Measurements from ENCODE around the gene KIF26B.

Gene KIF26B

DNA sequence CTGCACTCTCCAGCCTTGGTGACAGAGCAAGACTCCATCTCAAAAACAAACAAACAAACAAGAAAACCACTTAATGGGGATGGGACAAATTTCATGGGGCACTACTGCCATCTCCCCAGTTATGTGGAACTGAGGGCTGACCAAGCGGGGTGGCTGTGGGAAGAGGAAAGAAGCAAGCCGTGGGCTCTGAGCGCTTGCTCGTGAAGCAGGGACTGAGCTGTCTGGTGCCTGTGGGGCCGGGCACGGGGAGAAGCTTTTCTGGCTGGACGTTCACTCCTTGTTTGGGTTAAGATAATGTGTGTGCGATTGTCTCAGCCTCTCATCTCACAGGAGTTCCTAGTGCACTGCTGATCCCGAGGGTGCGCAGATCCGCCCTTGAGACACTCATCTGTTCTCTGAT, 22.0 kb upstream of the KIF26B start:
- DNase-seq (ENCODE audit: low spot score): no peak

GRCh38 chr1:245133995-245134715, 20.6 kb upstream of the KIF26B start:
- no peak for DNase-seq (ENCODE audit: low spot score)

DNA sequence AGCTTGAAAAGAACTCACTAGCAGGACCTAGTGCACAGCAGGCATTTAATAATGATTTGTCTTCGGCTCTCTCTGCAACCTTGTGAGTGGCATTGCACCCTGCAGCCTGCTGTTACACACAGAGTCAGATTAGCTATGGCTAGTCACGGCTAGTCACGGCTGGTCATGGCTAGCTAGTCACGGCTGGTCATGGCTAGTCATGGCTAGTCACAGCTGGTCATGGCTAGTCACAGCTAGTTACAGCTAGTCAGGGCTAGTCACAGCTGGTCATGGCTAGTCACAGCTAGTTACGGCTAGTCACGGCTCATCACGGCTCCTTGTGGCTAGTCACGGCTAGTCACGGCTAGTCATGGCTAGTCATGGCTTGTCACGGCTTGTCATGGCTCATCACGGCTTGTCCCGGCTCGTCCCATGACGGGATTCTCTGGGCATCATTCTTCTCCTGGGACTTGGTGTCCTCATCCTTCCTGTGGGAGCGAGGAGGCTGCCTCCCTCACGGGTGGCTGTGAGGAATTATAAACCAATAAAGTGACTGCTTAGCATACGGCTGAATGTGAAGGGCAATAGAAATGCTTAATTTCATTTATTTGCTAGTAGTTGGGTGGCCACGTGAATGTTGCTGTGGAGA, 12.5 kb upstream of the KIF26B start:
- no peak for DNase-seq (ENCODE audit: low spot score)

- DNase-seq (ENCODE audit: low spot score): no peak
Measured at GRCh38 chr1:245142976-245143375, 11.8 kb upstream of the KIF26B start.

GRCh38 chr1:245143849-245144248, 10.9 kb upstream of the KIF26B start:
- no peak for DNase-seq (ENCODE audit: low spot score)

DNA sequence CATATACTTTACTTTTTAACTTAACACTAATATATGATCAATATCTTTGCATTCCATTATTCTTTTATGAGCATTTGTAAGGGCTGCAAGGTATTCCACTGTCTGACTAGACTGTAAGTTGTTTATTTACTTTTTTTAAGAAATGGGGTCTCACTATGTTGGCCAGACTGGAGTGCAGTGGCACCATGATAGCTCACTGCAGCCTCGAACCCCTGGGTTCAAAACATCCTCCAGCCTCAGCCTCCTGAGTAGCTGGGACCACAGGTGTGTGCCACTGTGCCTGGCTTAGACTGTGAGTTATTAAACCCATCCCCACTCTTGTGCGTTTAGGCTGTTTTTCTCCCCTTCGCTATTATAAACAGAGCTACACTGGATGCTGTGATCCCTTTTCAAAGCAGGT, 6.7 kb upstream of the KIF26B start:
- no peak for DNase-seq (ENCODE audit: low spot score)

GRCh38 chr1:245148861-245149260, 5.9 kb upstream of the KIF26B start:
- no peak for DNase-seq (ENCODE audit: low spot score)

GRCh38 chr1:245153081-245153551, 1.7 kb upstream of the KIF26B start:
- peak; percentile 82 for DNase-seq (ENCODE audit: low spot score)

GRCh38 chr1:245153552-245154428, 995 bp upstream of the KIF26B start:
- DNase-seq (ENCODE audit: low spot score): no peak

GRCh38 chr1:245155272-245156040, 671 bp downstream of the KIF26B start:
- no peak for DNase-seq (ENCODE audit: low spot score)

- peak; percentile 84 for DNase-seq (ENCODE audit: low spot score)
Measured at GRCh38 chr1:245156041-245156735, 1.4 kb downstream of the KIF26B start.

DNA sequence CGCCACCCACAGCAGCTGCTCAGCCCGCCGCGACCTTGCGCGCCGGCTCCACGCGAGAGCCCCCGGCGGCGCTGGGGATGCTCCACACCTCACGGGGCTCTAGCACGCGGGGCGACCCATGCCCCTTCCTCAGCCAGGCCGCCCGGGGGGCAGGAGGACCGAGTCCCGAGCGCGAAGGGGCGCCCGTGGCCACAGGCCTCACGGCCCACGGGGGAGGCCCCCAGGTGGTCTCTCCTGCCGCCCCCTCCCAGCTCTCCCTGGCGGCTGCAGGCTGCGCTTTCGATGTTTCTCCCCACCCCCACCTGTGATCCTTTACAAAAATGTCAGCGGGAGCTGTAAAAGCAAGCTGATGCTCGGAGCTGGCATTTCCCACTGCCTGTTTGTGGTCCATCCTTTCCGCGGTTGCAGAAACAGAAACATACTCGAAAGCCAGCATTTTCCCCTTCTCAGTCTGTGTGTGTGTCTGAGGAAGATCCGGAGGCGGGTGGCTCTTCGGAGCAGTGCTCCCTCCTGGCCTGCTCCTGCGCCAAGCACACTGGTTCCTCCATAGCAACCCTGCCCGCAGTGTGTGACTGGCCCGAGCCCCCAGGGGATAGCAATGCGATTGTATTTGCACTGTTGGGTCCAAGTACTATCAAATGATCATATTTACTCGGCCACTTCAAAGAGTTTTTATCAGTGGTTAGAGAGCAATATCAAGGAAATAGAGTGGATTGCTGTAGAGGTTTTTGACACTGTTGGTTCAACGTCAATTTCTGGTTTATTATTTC, 2.1 kb downstream of the KIF26B start:
- no peak for DNase-seq (ENCODE audit: low spot score)

DNA sequence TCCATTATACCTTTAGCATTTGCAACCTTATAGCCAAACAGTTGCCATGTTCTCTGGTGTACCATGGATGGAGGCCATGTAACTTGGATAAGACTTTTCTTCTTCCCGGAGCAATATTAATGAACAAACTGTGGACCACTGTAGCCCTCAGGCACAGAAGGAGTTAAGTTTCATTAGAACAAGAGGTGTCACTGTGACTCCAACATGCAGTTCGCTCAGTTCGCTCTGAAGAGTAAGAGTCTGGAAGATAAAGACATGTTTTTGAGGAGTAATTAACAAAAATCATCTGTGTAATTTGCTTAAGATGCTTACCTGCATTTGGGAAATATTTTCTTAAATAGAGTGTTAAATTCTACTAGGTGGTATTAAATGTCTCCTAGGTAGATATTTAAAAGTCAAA, 4.1 kb downstream of the KIF26B start:
- DNase-seq (ENCODE audit: low spot score): no peak

DNA sequence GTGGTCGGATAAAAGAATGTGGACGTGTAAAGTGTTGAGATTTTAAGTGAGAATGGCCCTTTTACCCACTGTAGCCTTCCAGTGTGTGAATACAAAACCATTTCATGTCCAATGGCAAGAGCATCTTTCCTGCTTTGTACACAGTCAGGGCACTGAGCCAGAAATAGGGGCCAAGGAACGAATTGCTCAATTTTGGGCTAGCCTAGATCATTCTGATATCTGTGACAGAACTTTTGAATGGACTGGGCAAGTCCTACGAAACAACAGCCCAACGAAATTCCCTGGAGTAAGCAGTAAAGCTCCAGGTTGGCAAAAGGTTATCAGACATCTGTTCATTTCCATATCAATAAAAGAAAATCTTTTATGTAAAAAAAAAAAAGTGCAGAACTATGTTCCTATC, 5.5 kb downstream of the KIF26B start:
- DNase-seq (ENCODE audit: low spot score): no peak

DNA sequence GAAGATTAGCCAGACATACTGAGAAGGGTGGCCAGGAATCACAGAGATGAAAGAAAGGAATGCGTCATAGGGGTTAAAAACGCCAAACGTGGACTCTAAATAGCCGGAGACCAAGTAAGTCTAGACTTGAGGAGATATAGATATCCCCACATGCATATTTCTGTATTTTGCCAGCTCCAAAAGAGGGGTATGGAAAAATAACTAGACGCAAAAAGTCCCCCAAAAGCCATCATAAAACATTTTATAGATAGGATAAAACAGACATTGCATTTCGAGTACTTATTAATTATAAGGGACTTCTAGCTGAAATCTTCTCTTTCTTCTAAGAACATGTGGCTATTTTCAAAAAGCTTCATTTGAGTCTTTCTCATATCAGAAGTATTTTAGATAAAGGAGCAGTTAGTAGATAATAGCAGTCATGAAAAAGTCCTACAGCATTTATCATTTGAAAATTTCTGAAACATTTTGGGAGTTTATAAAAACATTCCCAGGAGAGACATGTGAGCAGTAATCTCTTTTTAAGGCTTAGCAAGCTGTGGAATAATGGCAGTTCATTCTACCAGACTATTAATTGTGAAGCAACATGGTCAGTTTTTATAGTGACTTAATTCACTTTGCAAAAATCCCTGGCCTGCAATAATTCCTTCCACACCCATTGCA, 6.1 kb downstream of the KIF26B start:
- no peak for DNase-seq (ENCODE audit: low spot score)

DNA sequence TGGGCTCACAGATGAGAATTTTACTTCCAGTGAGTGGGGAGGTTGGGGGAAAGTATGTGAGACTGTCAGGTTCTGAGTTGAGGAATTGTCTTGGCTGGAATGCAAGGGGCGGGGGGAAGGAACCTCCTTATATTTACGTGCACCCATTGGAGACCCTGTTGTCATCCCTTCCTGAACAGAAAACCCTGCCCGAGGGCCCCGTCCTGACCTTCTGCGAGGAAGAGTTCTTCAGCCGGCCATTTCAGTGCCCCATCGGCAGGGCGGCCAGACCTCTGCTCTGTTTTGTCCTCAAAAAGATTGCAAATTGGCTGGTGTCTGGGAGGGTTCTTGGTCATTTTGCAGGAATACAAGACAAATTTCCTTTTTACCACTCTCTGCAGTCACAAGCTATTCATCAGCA, 7.1 kb downstream of the KIF26B start:
- no peak for DNase-seq (ENCODE audit: low spot score)

GRCh38 chr1:245166471-245166885, 11.7 kb downstream of the KIF26B start:
- DNase-seq (ENCODE audit: low spot score): no peak

DNA sequence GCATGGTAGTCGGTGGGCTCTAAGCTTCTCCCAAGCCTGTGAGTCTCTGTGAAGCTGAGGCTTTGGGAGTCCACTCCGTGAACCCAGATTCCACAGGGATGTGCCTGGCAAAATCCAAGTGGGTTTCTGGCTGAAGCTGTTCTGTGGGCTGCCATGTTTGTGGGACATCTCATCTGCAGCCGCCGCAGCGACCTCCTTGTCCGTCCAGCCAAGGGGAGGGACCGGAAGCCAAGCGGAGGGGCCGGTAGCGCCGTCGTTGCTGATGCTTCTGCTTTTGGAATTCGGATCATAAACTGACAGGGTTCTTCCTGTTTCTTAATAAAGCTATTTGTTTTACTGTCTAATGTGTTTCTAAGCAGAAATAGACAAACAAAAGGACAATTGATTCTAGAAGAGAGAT, 13.3 kb downstream of the KIF26B start:
- no peak for DNase-seq (ENCODE audit: low spot score)

DNA sequence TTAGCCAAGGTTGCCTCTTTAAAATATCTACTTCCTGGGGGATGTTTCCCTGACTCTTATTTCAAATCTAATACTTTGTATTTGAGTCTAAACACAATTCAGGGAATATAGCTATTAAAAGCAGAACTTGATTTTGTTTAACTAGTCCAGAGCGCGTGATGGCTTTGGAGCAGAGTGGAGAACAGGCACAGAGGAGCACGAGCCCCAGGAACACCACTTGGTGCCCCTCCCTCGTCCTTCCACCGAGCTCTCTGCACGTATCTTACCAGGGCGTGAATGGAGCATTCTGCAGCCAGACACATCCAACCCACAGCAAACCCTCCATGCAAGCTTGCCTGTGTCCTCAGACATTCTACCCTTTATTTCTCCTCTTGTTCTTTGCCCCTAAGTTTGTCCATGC, 14.1 kb downstream of the KIF26B start:
- no peak for DNase-seq (ENCODE audit: low spot score)

GRCh38 chr1:245169376-245169775, 14.6 kb downstream of the KIF26B start:
- no peak for DNase-seq (ENCODE audit: low spot score)

Data from NAMALWA (cell line).